ENCODE measurements around the gene NECAP2. TPM values are rescaled to one million over a fixed set of nuclear protein-coding genes. Genes with fewer than 3 reads are reported as not detected.
"Not testable (repeated sequence)": the region's sequence is repeated elsewhere in the genome, so short reads cannot be mapped to it uniquely, and the experiment has no call there.

The NECAP2 gene
- total RNA-seq, 4 donors from 2014 or later, result 43.8 to 56.8 (median 48.6) TPM

GRCh38 chr1:16449065-16449464, 8.5 kb downstream of the NECAP2 start:
- no peaks in the 10 kb centered on the region for H3K27me3 ChIP-seq
- no peaks in the 10 kb centered on the region for H3K4me1 ChIP-seq
- no peak overlapping the region for H3K4me3 ChIP-seq (replicated peaks in 1 of 3)
- peaks cover 44 to 46% of the 10 kb centered on the region in 2 donors for H3K36me3 ChIP-seq
- intact Hi-C loops (cut with DNase I), result loop anchor here (10.0 kb wide), 1 partner anchor 46 kb away; no protein-coding TSS in a partner anchor
- 95 to 100% methylated on average over 4 of the region's 4 CpGs for WGBS, 2 donors
- H3K9me3 ChIP-seq, result no peaks in the 10 kb centered on the region
- no peak overlapping the region for H3K27ac ChIP-seq
- no peak for DNase-seq
- TF ChIP-seq, protein P1, sequence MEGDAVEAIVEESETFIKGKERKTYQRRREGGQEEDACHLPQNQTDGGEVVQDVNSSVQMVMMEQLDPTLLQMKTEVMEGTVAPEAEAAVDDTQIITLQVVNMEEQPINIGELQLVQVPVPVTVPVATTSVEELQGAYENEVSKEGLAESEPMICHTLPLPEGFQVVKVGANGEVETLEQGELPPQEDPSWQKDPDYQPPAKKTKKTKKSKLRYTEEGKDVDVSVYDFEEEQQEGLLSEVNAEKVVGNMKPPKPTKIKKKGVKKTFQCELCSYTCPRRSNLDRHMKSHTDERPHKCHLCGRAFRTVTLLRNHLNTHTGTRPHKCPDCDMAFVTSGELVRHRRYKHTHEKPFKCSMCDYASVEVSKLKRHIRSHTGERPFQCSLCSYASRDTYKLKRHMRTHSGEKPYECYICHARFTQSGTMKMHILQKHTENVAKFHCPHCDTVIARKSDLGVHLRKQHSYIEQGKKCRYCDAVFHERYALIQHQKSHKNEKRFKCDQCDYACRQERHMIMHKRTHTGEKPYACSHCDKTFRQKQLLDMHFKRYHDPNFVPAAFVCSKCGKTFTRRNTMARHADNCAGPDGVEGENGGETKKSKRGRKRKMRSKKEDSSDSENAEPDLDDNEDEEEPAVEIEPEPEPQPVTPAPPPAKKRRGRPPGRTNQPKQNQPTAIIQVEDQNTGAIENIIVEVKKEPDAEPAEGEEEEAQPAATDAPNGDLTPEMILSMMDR (IDR thresholded peaks at IDR 0.05), result no peak
- TF ChIP-seq POLR2A (IDR thresholded peaks at IDR 0.05), result no peak

- Histone ChIP-seq H3K4me3 (replicated peaks in 1 of 3) (no peak overlapping the region), H3K27ac (no peak overlapping the region), H3K27me3 (no peaks in the 10 kb centered on the region), H3K36me3 (peaks cover 42 to 46% of the 10 kb centered on the region in 2 donors), H3K9me3 (no peaks in the 10 kb centered on the region), H3K4me1 (no peaks in the 10 kb centered on the region)
- no peak for DNase-seq
- intact Hi-C loops (cut with DNase I), result loop anchor here (10.0 kb wide), 1 partner anchor 45 kb away; no protein-coding TSS in a partner anchor
- TF ChIP-seq POLR2A (IDR thresholded peaks at IDR 0.05), result no peak
- TF ChIP-seq, protein P1 (IDR thresholded peaks at IDR 0.05), result no peak
- 87 to 93% methylated on average over 5 of the region's 5 CpGs for WGBS, 2 donors
Measured at GRCh38 chr1:16449666-16450065, 9.1 kb downstream of the NECAP2 start.

DNA sequence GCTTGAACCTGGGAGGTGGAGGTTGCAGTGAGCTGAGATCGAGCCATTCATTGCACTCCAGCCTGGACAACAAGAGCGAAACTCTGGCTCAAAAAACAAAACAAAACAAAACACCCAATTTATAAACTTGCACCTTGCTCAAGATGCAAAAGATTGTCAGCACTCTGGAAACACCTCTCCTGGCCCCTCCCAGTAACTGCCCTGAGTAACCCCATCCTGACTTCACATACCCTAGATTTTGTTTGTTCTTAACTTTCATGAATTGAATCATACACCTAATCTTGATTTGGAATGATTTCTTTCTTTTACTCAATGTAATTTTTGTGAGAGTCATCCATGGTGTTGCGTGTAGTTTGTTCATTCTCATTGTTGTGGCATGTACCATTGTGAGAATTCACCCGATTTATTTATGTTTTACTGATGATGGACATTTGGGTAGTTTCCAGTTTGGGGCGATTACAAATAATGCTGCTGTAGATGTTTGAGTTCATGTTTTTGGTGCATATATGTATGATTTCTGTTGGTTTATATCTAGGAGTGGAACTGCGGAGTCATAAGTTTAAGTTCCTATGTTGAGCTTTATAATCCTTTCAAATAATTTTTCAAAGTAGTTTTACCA, 10.4 kb downstream of the NECAP2 start:
- DNase-seq, result no peak
- Histone ChIP-seq H3K27me3 (no peaks in the 10 kb centered on the region), H3K4me1 (no peaks in the 10 kb centered on the region), H3K9me3 (no peaks in the 10 kb centered on the region), H3K4me3 (replicated peaks in 1 of 3) (no peak overlapping the region), H3K27ac (no peak overlapping the region), H3K36me3 (peaks cover 42 to 49% of the 10 kb centered on the region in 2 donors)
- no peak for TF ChIP-seq POLR2A (IDR thresholded peaks at IDR 0.05)
- TF ChIP-seq, protein P1 (IDR thresholded peaks at IDR 0.05), result no peak
- intact Hi-C loops (cut with DNase I), result no loop called here
- WGBS, 2 donors, result 84 to 96% methylated on average over 6 of the region's 6 CpGs

GRCh38 chr1:16451841-16452528, 11.5 kb downstream of the NECAP2 start:
- H3K27ac ChIP-seq, result no peak overlapping the region
- H3K4me3 ChIP-seq (replicated peaks in 1 of 3), result no peak overlapping the region
- intact Hi-C loops (cut with DNase I), result no loop called here
- H3K27me3 ChIP-seq, result no peaks in the 10 kb centered on the region
- no peak for TF ChIP-seq POLR2A (IDR thresholded peaks at IDR 0.05)
- H3K9me3 ChIP-seq, result no peaks in the 10 kb centered on the region
- no peaks in the 10 kb centered on the region for H3K4me1 ChIP-seq
- peaks cover 51 to 57% of the 10 kb centered on the region in 2 donors for H3K36me3 ChIP-seq
- WGBS, 2 donors, result 81 to 82% methylated on average over 8 to 11 of the region's 13 CpGs
- no peak for DNase-seq

DNA sequence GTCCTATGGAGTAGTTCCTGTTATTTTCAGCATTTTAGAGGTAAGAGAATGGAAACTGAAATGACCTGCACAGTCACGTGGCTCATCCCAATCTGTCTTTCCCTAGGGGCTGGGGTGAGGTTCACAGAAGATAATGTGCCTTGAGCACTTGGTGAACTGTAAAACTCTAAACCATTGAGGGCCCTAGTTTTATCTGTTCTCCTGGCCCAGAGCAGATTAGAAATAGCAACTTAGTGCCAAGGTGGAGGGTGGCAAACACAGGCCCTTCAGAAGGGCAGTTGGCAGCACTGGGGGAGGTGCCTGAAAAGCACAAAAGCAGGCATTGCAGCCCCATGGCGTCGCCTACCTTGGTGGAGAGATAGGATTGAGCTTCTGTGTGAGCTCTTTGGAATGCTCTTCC, 14.4 kb downstream of the NECAP2 start:
- H3K4me3 ChIP-seq (replicated peaks in 1 of 3); H3K4me1 ChIP-seq; DNase-seq; H3K27me3 ChIP-seq; intact Hi-C loops (cut with DNase I); H3K27ac ChIP-seq; H3K9me3 ChIP-seq: not testable (repeated sequence)
- peaks cover 52 to 53% of the 10 kb centered on the region in 2 donors for H3K36me3 ChIP-seq
- WGBS, 2 donors, result 90 to 94% methylated on average over 3 of the region's 3 CpGs

GRCh38 chr1:16456151-16456550, 15.6 kb downstream of the NECAP2 start:
- 93 to 97% methylated on average over 10 of the region's 10 CpGs for WGBS, 2 donors
- DNase-seq, result not testable (repeated sequence)
- peaks cover 55% of the 10 kb centered on the region in 2 donors for H3K36me3 ChIP-seq

More at GRCh38 chr1:16456151-16456550, 15.6 kb downstream of the NECAP2 start:
- intact Hi-C loops (cut with DNase I); H3K9me3 ChIP-seq; H3K27ac ChIP-seq; H3K4me1 ChIP-seq; H3K27me3 ChIP-seq; H3K4me3 ChIP-seq (replicated peaks in 1 of 3): not testable (repeated sequence)

Data from thyroid gland (tissue), 4 donors.